Caco-2 (cell line): ENCODE results near the gene PBOV1. TPM values are rescaled to one million over a fixed set of nuclear protein-coding genes. Genes with fewer than 3 reads are reported as not detected.

Source experiments
- BruUV-seq: library from RNA; stranded (reverse); fragments of 400-500 nt; replicated peaks from 2 replicates; lab custom pipeline; 2021; lab: Mats Ljungman, UMichigan
- CTCF ChIA-PET: fragments of 300-600 bp; sonication (Branson Sonifier 250); formaldehyde crosslinking; loops from one replicate; lab custom pipeline; 2022; ENCODE audit warnings: antibody characterized with exemption; lab: Charles Lee
- POLR2A ChIA-PET: fragments of 300-600 bp; sonication (Branson Sonifier 250); formaldehyde crosslinking; loops from one replicate; lab custom pipeline; 2022; ENCODE audit warnings: antibody characterized with exemption; lab: Charles Lee
- DNase-seq, 2 experiments: peaks; one replicate each; pipeline versions ENCODE4 v3.0.0 to v3.0.0-alpha.2; 2020 to 2022
- H3K27me3 ChIP-seq: replicated peaks from 2 replicates; pipeline ENCODE4 v1.6.0; 2011; ENCODE audit warnings: low read length; ENCODE audit not compliant: control insufficient read depth, insufficient read depth
- H3K36me3 ChIP-seq: 2 replicates; pipeline ENCODE4 v1.5.1; 2011; ENCODE audit warnings: low read length; ENCODE audit not compliant: control insufficient read depth, insufficient read depth
- H3K4me1 ChIP-seq: fragments of 250-450 bp; sonication (Bioruptor Pico); 2 replicates; pipeline ENCODE4 v1.5.1; 2020; ENCODE audit warnings: mild to moderate bottlenecking
- H3K4me3 ChIP-seq: 2 replicates; pipeline ENCODE4 v1.5.1; 2011; ENCODE audit warnings: low read depth, mild to moderate bottlenecking, control low read depth, low read length
- H3K9me3 ChIP-seq: fragments of 250-450 bp; sonication (Bioruptor Pico); 2 replicates; pipeline ENCODE4 v1.5.1; 2020; ENCODE audit warnings: mild to moderate bottlenecking, moderate library complexity
- H3K27ac Mint-ChIP-seq: one replicate; pipeline ENCODE4 v1.8.0; 2022; ENCODE audit warnings: mixed read lengths; ENCODE audit not compliant: unreplicated experiment
- H3K27me3 Mint-ChIP-seq: one replicate; pipeline ENCODE4 v1.8.0; 2022; ENCODE audit warnings: mixed read lengths; ENCODE audit not compliant: insufficient read depth, unreplicated experiment
- H3K36me3 Mint-ChIP-seq: one replicate; pipeline ENCODE4 v1.8.0; 2022; ENCODE audit warnings: mild to moderate bottlenecking, mixed read lengths; ENCODE audit not compliant: insufficient read depth, unreplicated experiment
- H3K4me1 Mint-ChIP-seq: one replicate; pipeline ENCODE4 v1.8.0; 2022; ENCODE audit warnings: low read depth, mixed read lengths; ENCODE audit not compliant: unreplicated experiment
- H3K4me3 Mint-ChIP-seq: one replicate; pipeline ENCODE4 v1.8.0; 2022; ENCODE audit warnings: mild to moderate bottlenecking, moderate library complexity, mixed read lengths; ENCODE audit not compliant: unreplicated experiment
- H3K9me3 Mint-ChIP-seq: one replicate; pipeline ENCODE4 v1.8.0; 2022; ENCODE audit warnings: mixed read lengths; ENCODE audit not compliant: unreplicated experiment
- CTCF ChIP-seq, 2 experiments: fragments of 200-600 bp in 1 of 2; IDR thresholded peaks; 1 replicate in 1 of 2; 2 replicates in 1 of 2; pipeline versions ENCODE4 v1.5.1 to v1.8.0; 2011 to 2022; ENCODE audit warnings: antibody characterized with exemption in 1 of 2, control low read depth in 1 of 2, inconsistent platforms in 1 of 2, low read depth in 1 of 2, low read length in 1 of 2, mild to moderate bottlenecking in 1 of 2, moderate library complexity in 1 of 2; ENCODE audit not compliant: insufficient read depth in 1 of 2, severe bottlenecking in 1 of 2, unreplicated experiment in 1 of 2
- intact Hi-C: fragments of 100-400 bp; cut with micrococcal nuclease; formaldehyde crosslinking; loops from one replicate; pipeline ENCODE4 v1.10.0; 2022; ENCODE audit not compliant: unreplicated experiment
- total RNA-seq: library from RNA; stranded (reverse); gene quantifications from 2 replicates; pipeline ENCODE4 v1.2.3, GENCODE V29; 2022

PBOV1 gene
- total RNA-seq, 1 experiment from 2014 or later = not detected

- H3K4me3 ChIP-seq = no peak overlapping the region
- no peaks in the 10 kb centered on the region for H3K27me3 ChIP-seq
- no peaks in the 10 kb centered on the region for H3K9me3 ChIP-seq
- POLR2A ChIA-PET = no interaction called here
- H3K4me1 Mint-ChIP-seq = no peaks in the 10 kb centered on the region
- H3K27ac Mint-ChIP-seq = no peak overlapping the region
- no peak for DNase-seq
- H3K27me3 Mint-ChIP-seq = no peaks in the 10 kb centered on the region
- no peak for TF ChIP-seq CTCF (IDR thresholded peaks at IDR 0.05; ENCODE audit: insufficient read depth in 1 of 2, low read depth in 1 of 2, low read length in 1 of 2, severe bottlenecking in 1 of 2, unreplicated experiment in 1 of 2)
- H3K9me3 Mint-ChIP-seq = no peaks in the 10 kb centered on the region
- no TSS peak for BruUV-seq
- intact Hi-C loops = no loop called here
- no peaks in the 10 kb centered on the region for H3K36me3 ChIP-seq
- no peaks in the 10 kb centered on the region for H3K4me1 ChIP-seq
- H3K36me3 Mint-ChIP-seq = no peaks in the 10 kb centered on the region
- no peak overlapping the region for H3K4me3 Mint-ChIP-seq
- CTCF ChIA-PET = no interaction called here
Measured at GRCh38 chr6:138248878-138249277, 30.6 kb upstream of the PBOV1 start.

- Histone ChIP-seq H3K9me3 (no peaks in the 10 kb centered on the region), H3K27me3 (no peaks in the 10 kb centered on the region), H3K4me1 (no peaks in the 10 kb centered on the region), H3K4me3 (no peak overlapping the region), H3K36me3 (no peaks in the 10 kb centered on the region)
- intact Hi-C loops = no loop called here
- Mint-ChIP-seq H3K36me3 (no peaks in the 10 kb centered on the region), H3K4me3 (no peak overlapping the region), H3K27ac (no peak overlapping the region), H3K4me1 (no peaks in the 10 kb centered on the region), H3K9me3 (no peaks in the 10 kb centered on the region), H3K27me3 (no peaks in the 10 kb centered on the region)
- DNase-seq = no peak
- POLR2A ChIA-PET = no interaction called here
- CTCF ChIA-PET = no interaction called here
- BruUV-seq = no TSS peak
- TF ChIP-seq CTCF (IDR thresholded peaks at IDR 0.05; ENCODE audit: insufficient read depth in 1 of 2, low read depth in 1 of 2, low read length in 1 of 2, severe bottlenecking in 1 of 2, unreplicated experiment in 1 of 2) = no peak
Measured at GRCh38 chr6:138248011-138248410, 29.7 kb upstream of the PBOV1 start.

GRCh38 chr6:138246650-138247440 is 28.6 kb upstream of the PBOV1 start:
- intact Hi-C loops = no loop called here
- Histone ChIP-seq H3K4me1 (no peaks in the 10 kb centered on the region), H3K9me3 (no peaks in the 10 kb centered on the region), H3K4me3 (no peak overlapping the region), H3K36me3 (no peaks in the 10 kb centered on the region), H3K27me3 (no peaks in the 10 kb centered on the region)
- Mint-ChIP-seq H3K27me3 (no peaks in the 10 kb centered on the region), H3K36me3 (no peaks in the 10 kb centered on the region), H3K27ac (no peak overlapping the region), H3K4me3 (no peak overlapping the region), H3K4me1 (no peaks in the 10 kb centered on the region), H3K9me3 (no peaks in the 10 kb centered on the region)
- DNase-seq = no peak
- POLR2A ChIA-PET = no interaction called here
- CTCF ChIA-PET = no interaction called here
- TF ChIP-seq CTCF (IDR thresholded peaks at IDR 0.05; ENCODE audit: insufficient read depth in 1 of 2, low read depth in 1 of 2, low read length in 1 of 2, severe bottlenecking in 1 of 2, unreplicated experiment in 1 of 2) = no peak
- BruUV-seq = no TSS peak
